Cardiac muscle cell (in vitro differentiated cells and primary cell): Measurements from ENCODE around the gene KRTAP10-2. TPM values are rescaled to one million over a fixed set of nuclear protein-coding genes. Genes with fewer than 3 reads are reported as not detected.

Experiments used
- DNase-seq, 2 donors: peaks; one replicate each; pipeline versions ENCODE4 v3.0.0 to v3.0.0-alpha.2; 2010 to 2017; ENCODE audit warnings: low read depth in 1 of 2, low spot score in 1 of 2
- H3K27ac ChIP-seq: fragments of 200-600 bp; sonication (generic); 2 replicates; pipeline ENCODE4 v1.5.1; 2016
- H3K27me3 ChIP-seq: fragments of 200-600 bp; sonication (generic); 2 replicates; pipeline ENCODE4 v1.6.0; 2016; ENCODE audit warnings: control low read depth
- H3K36me3 ChIP-seq: fragments of 200-600 bp; sonication (generic); 2 replicates; pipeline ENCODE4 v1.5.1; 2016; ENCODE audit warnings: control low read depth
- H3K4me1 ChIP-seq: fragments of 200-600 bp; sonication (generic); 2 replicates; pipeline ENCODE4 v1.8.1; 2017; ENCODE audit warnings: low read depth, mild to moderate bottlenecking, mixed run types
- H3K4me3 ChIP-seq: fragments of 200-600 bp; sonication (generic); 2 replicates; pipeline ENCODE4 v1.5.1; 2016; ENCODE audit warnings: mild to moderate bottlenecking
- H3K9me3 ChIP-seq: fragments of 200-600 bp; sonication (generic); 2 replicates; pipeline ENCODE4 v1.5.1; 2017; ENCODE audit warnings: low read depth, mild to moderate bottlenecking, control low read depth
- polyA plus RNA-seq: library from polyadenylated mRNA; unstranded; fragments of >200 nt; fragmentation: Nextera tagmentation; extraction: Ambion mirVana; gene quantifications from 2 replicates; pipeline ENCODE4 v1.2.1, GENCODE V29; 2016
- total RNA-seq: library from RNA; depleted of rRNA; stranded (reverse); fragments of >200 nt; gene quantifications from 2 replicates; pipeline ENCODE4 v1.2.3, GENCODE V29; 2016
- TF ChIP-seq, protein P1 (sequence below): IDR thresholded peaks from 2 replicates; pipeline ENCODE4 v1.5.1; 2012; ENCODE audit warnings: low read depth, mild to moderate bottlenecking, low read length

Gene KRTAP10-2
- total and polyA plus RNA-seq, 2 experiments from 2014 or later = 0.55 TPM; not detected in 1

DNA sequence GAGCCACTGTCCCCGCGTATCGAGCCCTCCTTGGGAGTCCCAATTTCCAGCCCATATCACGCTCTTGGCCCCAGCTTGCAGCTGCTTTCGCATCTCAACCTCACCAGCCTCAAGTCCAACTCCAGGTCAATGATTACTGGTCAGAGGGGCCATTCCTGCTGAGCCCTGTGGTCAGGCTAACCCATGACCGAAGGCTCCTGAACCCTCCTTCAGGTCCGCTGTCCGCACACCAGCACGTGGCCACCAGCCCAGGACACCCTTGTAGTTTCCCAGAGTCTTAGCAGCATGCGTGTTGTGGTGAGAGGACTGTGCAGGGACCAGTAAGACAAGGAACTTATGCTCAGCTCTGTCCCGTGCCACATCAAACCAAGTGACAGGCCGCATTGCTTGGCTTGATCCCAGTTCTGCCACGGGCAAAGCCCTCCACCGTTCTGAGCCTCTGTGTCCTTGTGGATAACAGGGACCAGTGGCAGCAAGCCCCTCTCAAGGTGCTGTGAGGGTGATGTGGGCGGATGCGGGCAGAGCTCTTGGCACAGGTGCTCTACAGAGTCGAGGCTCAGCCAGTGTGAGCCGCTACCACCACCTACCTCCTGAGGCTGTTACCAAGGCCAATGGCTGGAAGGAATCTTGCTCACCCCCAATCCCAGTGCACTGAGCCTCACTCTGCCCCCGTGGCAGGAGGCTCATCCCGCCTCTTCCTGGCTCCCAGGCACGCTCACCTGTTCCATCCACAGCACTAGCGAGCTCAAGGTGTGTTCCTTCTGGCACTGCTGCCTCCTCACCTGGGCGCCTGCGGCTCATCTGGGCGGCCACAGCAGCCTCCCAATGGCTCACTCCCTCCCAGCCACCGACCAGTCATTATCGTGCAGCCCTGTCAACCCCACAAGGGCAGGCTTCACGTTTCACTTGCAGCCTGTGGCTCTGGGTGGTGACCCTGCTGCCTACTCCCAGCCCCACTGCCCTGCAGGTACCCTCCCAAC, 31.7 kb downstream of the KRTAP10-2 start:
- no peaks in the 10 kb centered on the region for H3K27me3 ChIP-seq
- no peaks in the 10 kb centered on the region for H3K36me3 ChIP-seq
- H3K4me3 ChIP-seq = no peak overlapping the region
- no peaks in the 10 kb centered on the region for H3K4me1 ChIP-seq
- TF ChIP-seq, protein P1, sequence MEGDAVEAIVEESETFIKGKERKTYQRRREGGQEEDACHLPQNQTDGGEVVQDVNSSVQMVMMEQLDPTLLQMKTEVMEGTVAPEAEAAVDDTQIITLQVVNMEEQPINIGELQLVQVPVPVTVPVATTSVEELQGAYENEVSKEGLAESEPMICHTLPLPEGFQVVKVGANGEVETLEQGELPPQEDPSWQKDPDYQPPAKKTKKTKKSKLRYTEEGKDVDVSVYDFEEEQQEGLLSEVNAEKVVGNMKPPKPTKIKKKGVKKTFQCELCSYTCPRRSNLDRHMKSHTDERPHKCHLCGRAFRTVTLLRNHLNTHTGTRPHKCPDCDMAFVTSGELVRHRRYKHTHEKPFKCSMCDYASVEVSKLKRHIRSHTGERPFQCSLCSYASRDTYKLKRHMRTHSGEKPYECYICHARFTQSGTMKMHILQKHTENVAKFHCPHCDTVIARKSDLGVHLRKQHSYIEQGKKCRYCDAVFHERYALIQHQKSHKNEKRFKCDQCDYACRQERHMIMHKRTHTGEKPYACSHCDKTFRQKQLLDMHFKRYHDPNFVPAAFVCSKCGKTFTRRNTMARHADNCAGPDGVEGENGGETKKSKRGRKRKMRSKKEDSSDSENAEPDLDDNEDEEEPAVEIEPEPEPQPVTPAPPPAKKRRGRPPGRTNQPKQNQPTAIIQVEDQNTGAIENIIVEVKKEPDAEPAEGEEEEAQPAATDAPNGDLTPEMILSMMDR = no peak
- H3K27ac ChIP-seq = no peak overlapping the region
- H3K9me3 ChIP-seq = no peaks in the 10 kb centered on the region
- DNase-seq = no peak

DNA sequence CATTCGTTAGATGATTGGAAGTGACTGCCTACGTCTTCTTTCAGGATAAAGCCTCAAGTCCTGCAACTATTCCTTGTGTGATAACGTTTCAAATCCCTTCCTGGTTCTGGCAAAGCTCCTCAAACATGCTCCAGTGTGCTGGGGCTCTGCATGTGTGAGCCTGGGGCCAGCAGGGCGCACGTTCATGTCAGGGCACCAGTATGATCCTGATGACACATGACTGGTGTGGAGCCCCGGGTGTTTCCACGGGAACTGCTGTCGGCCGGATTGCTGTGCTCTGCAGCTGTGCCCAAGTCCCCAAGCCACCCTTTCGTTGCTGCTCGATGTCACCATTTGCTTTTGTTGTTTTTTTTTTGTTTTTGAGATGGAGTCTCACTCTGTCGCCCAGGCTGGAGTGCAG, 32.6 kb downstream of the KRTAP10-2 start:
- no peak for DNase-seq
- no peak overlapping the region for H3K27ac ChIP-seq
- H3K27me3 ChIP-seq = no peaks in the 10 kb centered on the region
- H3K4me3 ChIP-seq = no peak overlapping the region
- H3K9me3 ChIP-seq = no peaks in the 10 kb centered on the region
- H3K4me1 ChIP-seq = no peaks in the 10 kb centered on the region
- H3K36me3 ChIP-seq = no peaks in the 10 kb centered on the region
- TF ChIP-seq, protein P1 = no peak

DNA sequence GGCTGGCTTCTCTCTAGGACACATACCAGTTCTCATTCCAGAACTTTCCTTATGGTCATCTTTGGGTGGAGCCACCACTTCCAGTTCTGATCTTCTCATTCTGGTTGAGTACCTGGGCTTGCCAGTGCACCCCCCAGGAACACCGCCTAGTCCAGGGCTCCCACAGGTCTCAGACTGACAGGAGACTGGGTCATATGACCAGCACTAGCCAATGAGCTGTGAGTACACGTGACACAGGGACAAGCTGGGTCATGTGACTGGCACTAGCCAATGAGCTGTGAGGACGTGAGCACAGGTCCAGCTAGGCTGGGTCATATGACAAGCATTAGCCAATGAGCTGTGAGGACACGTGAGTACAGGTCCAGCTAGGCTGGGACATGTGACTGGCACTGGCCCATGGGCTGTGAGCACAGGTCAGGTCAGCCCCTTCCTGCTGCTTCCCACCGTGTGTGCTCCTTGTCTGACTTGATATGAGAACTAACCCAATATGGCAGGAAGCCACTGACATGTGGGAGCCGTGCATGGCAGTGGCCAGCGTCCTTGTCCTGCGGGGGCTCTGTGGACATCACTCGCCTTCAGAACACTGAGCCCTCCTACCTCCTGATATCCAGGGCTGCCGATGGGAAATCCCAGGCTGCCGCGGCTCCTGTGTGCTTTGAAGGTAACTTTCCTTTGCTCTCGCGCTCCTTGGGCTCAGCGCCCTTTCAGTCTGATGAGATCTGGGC, 34.0 kb downstream of the KRTAP10-2 start:
- Histone ChIP-seq H3K4me1 (no peaks in the 10 kb centered on the region), H3K9me3 (no peaks in the 10 kb centered on the region), H3K36me3 (no peaks in the 10 kb centered on the region), H3K4me3 (peak overlapping the region; percentile 7), H3K27ac (no peak overlapping the region), H3K27me3 (no peaks in the 10 kb centered on the region)
- TF ChIP-seq, protein P1 = no peak
- peak in 1 of 2 donors; percentile 79 for DNase-seq

DNA sequence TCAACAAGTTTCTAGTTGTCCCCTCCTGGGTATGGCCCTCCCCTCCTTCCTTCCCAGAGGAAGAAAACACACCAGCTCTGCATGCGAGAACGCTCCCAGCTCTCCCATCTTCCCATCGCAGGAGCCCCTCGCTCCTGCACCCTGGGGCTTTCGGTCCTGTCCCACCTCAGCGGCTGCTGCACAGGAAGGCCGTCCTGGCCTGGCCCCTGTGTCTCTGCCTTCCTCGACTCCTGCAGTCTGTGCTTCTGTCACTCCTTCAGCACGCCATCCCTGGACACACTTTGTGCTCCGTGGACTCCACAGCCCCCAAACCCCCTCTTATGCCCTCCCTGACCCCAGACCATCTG, 34.5 kb downstream of the KRTAP10-2 start:
- H3K27ac ChIP-seq = no peak overlapping the region
- no peak for DNase-seq
- H3K4me1 ChIP-seq = no peaks in the 10 kb centered on the region
- H3K9me3 ChIP-seq = no peaks in the 10 kb centered on the region
- TF ChIP-seq, protein P1 = no peak
- H3K4me3 ChIP-seq = no peak overlapping the region
- no peaks in the 10 kb centered on the region for H3K36me3 ChIP-seq
- H3K27me3 ChIP-seq = no peaks in the 10 kb centered on the region

DNA sequence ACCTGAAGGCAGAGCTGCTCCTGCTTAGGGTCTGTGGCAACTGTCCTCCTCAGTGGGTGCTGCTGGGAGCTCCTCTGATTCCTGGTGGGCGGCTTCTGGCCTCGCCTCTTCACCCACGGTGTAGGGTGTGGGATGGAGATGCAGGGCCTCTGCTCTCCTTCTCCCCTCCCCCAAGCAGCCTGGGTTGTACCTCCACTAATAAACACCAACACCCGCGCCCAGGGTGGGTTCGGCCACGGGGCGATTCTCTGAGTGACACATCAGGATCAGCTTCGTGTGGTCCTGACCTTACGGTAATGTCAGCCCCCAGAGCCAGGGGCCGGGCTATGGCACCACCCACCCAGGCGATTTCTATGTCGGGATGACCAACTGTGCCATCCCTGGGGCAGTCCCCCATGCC, 35.0 kb downstream of the KRTAP10-2 start:
- no peak overlapping the region for H3K27ac ChIP-seq
- H3K27me3 ChIP-seq = no peaks in the 10 kb centered on the region
- H3K4me3 ChIP-seq = no peak overlapping the region
- no peaks in the 10 kb centered on the region for H3K9me3 ChIP-seq
- TF ChIP-seq, protein P1 = no peak
- DNase-seq = no peak
- H3K4me1 ChIP-seq = no peaks in the 10 kb centered on the region
- H3K36me3 ChIP-seq = peaks cover under 1% of the 10 kb centered on the region
